DND-41 (cell line): ENCODE results near the gene TXNDC2.

ENCODE experiments used
- EZH2 ChIP-seq: IDR thresholded peaks from 3 replicates; pipeline ENCODE4 v1.6.1; 2012; ENCODE audit warnings: borderline replicate concordance, low read depth, mild to moderate bottlenecking, moderate library complexity, low read length, inconsistent platforms; ENCODE audit not compliant: severe bottlenecking
- TF ChIP-seq, protein P1 (sequence below): IDR thresholded peaks from 2 replicates; pipeline ENCODE4 v1.5.1; 2012; ENCODE audit warnings: borderline replicate concordance, low read length, moderate library complexity, mild to moderate bottlenecking; ENCODE audit not compliant: poor library complexity, severe bottlenecking; ENCODE audit errors: extremely low read depth

DNA sequence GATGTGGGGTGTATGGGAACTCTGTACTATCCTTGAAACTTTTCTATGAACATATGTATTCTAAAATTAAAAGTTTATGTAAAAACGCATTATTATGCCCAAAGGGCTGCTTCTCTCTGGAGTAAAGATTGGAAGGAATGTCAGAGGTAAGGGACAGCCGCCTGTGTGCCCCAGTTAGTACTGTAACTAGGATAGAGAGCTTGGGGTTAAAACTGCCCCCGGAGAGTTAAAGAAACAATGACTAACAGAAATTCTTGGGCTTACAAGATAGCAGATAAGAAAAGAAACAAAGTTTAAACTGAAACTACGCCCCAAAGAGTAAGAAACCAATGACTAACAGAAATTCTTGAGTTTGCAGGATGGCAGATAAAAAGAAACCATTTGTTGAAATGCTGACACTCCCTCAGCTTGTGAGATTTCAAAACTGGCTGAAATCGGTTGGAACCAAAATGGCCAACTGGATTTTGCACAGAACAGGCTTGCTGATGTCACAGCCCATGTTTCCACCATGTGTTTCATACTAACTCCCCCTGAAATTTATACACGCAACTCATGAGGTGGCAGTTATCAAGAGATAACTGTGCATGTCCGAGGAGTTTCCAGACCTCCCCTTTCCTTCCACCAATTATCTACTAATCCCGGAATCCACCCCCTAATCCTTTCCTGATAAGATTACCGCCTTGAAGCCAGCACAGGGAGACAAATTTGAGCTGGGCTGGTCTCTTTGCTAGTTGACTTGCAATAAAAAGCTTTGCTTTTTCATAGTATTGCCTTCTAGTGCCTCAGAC, 8.7 kb upstream of the TXNDC2 start:
- TF ChIP-seq, protein P1, sequence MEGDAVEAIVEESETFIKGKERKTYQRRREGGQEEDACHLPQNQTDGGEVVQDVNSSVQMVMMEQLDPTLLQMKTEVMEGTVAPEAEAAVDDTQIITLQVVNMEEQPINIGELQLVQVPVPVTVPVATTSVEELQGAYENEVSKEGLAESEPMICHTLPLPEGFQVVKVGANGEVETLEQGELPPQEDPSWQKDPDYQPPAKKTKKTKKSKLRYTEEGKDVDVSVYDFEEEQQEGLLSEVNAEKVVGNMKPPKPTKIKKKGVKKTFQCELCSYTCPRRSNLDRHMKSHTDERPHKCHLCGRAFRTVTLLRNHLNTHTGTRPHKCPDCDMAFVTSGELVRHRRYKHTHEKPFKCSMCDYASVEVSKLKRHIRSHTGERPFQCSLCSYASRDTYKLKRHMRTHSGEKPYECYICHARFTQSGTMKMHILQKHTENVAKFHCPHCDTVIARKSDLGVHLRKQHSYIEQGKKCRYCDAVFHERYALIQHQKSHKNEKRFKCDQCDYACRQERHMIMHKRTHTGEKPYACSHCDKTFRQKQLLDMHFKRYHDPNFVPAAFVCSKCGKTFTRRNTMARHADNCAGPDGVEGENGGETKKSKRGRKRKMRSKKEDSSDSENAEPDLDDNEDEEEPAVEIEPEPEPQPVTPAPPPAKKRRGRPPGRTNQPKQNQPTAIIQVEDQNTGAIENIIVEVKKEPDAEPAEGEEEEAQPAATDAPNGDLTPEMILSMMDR = no peak
- no peak for TF ChIP-seq EZH2
